Prostate gland (tissue), 2 donors: ENCODE measurements around the gene RASSF5.

Source experiments
- POLR2A ChIP-seq: fragments of 450-650 bp; IDR thresholded peaks from one replicate; pipeline ENCODE4 v1.6.1; 2016; ENCODE audit warnings: antibody characterized with exemption, mild to moderate bottlenecking
- POLR2AphosphoS5 ChIP-seq: sonication (generic); formaldehyde crosslinking; IDR thresholded peaks from one replicate; pipeline ENCODE4 v1.6.1; 2017; ENCODE audit warnings: antibody characterized with exemption
- TF ChIP-seq, protein P1 (sequence below), 4 experiments: fragments of 200-600 bp in 2 of 4; fragments of 450-650 bp in 2 of 4; sonication (generic) in 2 of 4; IDR thresholded peaks; 1 replicate in 3 of 4; 2 replicates in 1 of 4; pipeline ENCODE4 v1.5.1; 2016 to 2019; ENCODE audit warnings: antibody characterized with exemption in 4 of 4, mild to moderate bottlenecking in 2 of 4, moderate library complexity in 2 of 4

DNA sequence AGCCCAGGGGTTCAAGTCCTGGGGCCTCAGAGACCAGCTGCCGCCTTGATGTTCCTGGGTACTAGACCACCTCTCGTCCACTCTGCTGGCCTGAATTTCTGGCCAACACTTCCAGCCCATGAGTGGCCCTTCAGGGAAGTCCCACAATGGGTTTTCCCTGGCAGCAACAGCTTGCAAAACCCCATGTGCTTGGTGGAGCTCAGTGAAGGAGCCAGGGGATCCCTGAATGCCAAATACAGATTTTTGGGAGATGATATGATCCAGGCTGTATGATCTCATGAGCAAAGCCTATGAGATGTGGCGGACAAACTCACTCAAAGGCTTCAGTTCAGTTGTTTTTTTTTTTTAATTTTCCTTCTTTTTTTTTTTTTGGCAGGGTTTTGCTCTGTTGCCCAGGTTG lies 9.6 kb upstream of the RASSF5 start:
- TF ChIP-seq POLR2A (no peak), POLR2AphosphoS5 (no peak)
- TF ChIP-seq, protein P1, sequence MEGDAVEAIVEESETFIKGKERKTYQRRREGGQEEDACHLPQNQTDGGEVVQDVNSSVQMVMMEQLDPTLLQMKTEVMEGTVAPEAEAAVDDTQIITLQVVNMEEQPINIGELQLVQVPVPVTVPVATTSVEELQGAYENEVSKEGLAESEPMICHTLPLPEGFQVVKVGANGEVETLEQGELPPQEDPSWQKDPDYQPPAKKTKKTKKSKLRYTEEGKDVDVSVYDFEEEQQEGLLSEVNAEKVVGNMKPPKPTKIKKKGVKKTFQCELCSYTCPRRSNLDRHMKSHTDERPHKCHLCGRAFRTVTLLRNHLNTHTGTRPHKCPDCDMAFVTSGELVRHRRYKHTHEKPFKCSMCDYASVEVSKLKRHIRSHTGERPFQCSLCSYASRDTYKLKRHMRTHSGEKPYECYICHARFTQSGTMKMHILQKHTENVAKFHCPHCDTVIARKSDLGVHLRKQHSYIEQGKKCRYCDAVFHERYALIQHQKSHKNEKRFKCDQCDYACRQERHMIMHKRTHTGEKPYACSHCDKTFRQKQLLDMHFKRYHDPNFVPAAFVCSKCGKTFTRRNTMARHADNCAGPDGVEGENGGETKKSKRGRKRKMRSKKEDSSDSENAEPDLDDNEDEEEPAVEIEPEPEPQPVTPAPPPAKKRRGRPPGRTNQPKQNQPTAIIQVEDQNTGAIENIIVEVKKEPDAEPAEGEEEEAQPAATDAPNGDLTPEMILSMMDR (IDR thresholded peaks at IDR 0.05): no peak
